Glutamatergic neuron (in vitro differentiated cells): Measurements from ENCODE around the gene MASP1. TPM values are rescaled to one million over a fixed set of nuclear protein-coding genes. Genes with fewer than 3 reads are reported as not detected.
"Not testable (repeated sequence)": the region's sequence is repeated elsewhere in the genome, so short reads cannot be mapped to it uniquely, and the experiment has no call there.

ENCODE experiments used
- DNase-seq: peaks from one replicate; pipeline ENCODE4 v3.0.0; 2022
- H3K27ac Mint-ChIP-seq: one replicate; pipeline ENCODE4 v1.8.0; 2020; ENCODE audit warnings: mild to moderate bottlenecking, mixed read lengths, inconsistent platforms; ENCODE audit not compliant: unreplicated experiment
- H3K27me3 Mint-ChIP-seq: one replicate; pipeline ENCODE4 v1.8.0; 2020; ENCODE audit warnings: mild to moderate bottlenecking, moderate library complexity, mixed read lengths, inconsistent platforms; ENCODE audit not compliant: unreplicated experiment
- H3K36me3 Mint-ChIP-seq: one replicate; pipeline ENCODE4 v1.8.0; 2020; ENCODE audit warnings: mild to moderate bottlenecking, mixed read lengths, inconsistent platforms; ENCODE audit not compliant: unreplicated experiment
- H3K4me1 Mint-ChIP-seq: one replicate; pipeline ENCODE4 v1.8.0; 2020; ENCODE audit warnings: mild to moderate bottlenecking, low read depth, mixed read lengths, inconsistent platforms; ENCODE audit not compliant: unreplicated experiment
- H3K4me3 Mint-ChIP-seq: one replicate; pipeline ENCODE4 v1.8.0; 2020; ENCODE audit warnings: mild to moderate bottlenecking, mixed read lengths, inconsistent platforms; ENCODE audit not compliant: unreplicated experiment
- H3K9me3 Mint-ChIP-seq: one replicate; pipeline ENCODE4 v1.8.0; 2020; ENCODE audit warnings: mild to moderate bottlenecking, moderate library complexity, mixed read lengths, inconsistent platforms; ENCODE audit not compliant: unreplicated experiment
- total RNA-seq: library from RNA; stranded (reverse); fragmentation: NEBNext Ultra II Directional; extraction: Animal tissue kit (Norgen Biotek cat#: 25700); gene quantifications from one replicate; pipeline ENCODE4 v1.2.1, GENCODE V29; 2021; ENCODE audit not compliant: unreplicated experiment
- TF ChIP-seq, protein P1 (sequence below): fragments of 200-600 bp; sonication (generic); IDR thresholded peaks from one replicate; pipeline ENCODE4 v1.5.0; 2021; ENCODE audit not compliant: partially characterized antibody, unreplicated experiment

MASP1 gene
- total RNA-seq, 1 donor from 2014 or later: 1.7 TPM

DNA sequence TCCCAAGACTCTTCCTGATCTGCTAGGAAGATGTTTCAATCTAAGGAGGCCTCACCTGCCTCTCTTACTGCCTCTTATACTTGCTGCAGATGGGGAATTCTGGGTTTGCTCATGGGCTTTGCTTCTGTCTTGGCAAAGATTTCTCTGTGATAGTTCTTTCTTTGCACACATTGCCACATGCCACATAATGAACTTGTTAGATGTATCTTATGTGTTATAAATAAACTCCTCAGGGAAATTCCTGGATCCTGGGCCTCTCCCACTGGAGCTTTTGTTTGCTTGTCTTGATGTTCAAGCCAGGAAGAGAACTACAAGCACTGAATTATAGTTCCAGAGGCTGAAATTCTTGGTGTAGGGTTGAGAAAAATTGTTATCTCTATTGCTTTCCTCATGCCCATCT lies 82.0 kb downstream of the MASP1 start:
- TF ChIP-seq, protein P1, sequence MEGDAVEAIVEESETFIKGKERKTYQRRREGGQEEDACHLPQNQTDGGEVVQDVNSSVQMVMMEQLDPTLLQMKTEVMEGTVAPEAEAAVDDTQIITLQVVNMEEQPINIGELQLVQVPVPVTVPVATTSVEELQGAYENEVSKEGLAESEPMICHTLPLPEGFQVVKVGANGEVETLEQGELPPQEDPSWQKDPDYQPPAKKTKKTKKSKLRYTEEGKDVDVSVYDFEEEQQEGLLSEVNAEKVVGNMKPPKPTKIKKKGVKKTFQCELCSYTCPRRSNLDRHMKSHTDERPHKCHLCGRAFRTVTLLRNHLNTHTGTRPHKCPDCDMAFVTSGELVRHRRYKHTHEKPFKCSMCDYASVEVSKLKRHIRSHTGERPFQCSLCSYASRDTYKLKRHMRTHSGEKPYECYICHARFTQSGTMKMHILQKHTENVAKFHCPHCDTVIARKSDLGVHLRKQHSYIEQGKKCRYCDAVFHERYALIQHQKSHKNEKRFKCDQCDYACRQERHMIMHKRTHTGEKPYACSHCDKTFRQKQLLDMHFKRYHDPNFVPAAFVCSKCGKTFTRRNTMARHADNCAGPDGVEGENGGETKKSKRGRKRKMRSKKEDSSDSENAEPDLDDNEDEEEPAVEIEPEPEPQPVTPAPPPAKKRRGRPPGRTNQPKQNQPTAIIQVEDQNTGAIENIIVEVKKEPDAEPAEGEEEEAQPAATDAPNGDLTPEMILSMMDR: no peak
- no peak overlapping the region for H3K27ac Mint-ChIP-seq
- H3K36me3 Mint-ChIP-seq: peaks cover 20% of the 10 kb centered on the region
- H3K27me3 Mint-ChIP-seq: peaks cover 4% of the 10 kb centered on the region
- H3K4me3 Mint-ChIP-seq: no peak overlapping the region
- no peak for DNase-seq
- H3K4me1 Mint-ChIP-seq: no peaks in the 10 kb centered on the region
- peaks cover 11% of the 10 kb centered on the region for H3K9me3 Mint-ChIP-seq

DNA sequence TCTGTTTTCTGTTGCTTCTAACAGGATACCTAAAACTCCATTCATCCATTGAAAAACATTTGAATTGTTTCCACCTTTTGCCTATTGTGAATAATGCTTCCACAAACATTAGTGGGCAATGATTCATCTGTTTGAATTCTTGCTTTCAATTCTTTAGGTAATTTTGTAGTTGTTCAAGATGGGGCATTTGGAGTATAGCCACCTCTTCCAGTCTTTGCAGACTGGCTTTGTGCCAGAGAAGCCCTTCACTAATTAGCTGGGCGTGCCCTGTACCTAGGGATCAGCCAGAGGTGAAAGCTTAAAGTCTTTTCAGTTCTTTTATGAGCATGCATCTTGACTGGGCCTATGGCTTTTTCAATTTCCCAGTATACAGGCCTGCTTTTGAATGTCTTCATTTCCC lies 83.4 kb downstream of the MASP1 start:
- peaks cover 20% of the 10 kb centered on the region for H3K36me3 Mint-ChIP-seq
- H3K9me3 Mint-ChIP-seq: peaks cover 11% of the 10 kb centered on the region
- no peak overlapping the region for H3K27ac Mint-ChIP-seq
- TF ChIP-seq, protein P1: no peak
- H3K27me3 Mint-ChIP-seq: peaks cover 4% of the 10 kb centered on the region
- no peak for DNase-seq
- no peak overlapping the region for H3K4me3 Mint-ChIP-seq
- no peaks in the 10 kb centered on the region for H3K4me1 Mint-ChIP-seq

DNA sequence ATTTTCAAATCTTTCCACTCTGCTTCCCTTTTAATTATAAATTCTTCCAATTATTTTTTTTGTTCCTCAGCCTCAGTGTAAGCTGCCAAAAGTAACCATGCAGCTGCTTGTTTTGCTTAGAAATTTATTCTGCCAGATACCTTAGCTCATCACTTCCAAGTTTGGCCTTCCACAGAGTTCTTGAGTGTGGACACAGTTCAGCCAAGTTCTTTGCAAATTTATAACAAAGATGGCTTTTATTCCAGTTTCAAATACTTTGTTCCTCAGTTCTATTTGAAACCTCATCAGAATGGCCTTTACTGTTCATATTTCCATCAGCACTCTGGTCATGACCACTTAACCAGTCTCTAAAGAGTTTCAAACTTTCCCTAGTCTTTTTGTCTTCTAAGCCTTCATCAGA lies 83.9 kb downstream of the MASP1 start:
- Mint-ChIP-seq H3K4me1 (no peaks in the 10 kb centered on the region), H3K27ac (no peak overlapping the region), H3K36me3 (peaks cover 20% of the 10 kb centered on the region), H3K27me3 (peaks cover 4% of the 10 kb centered on the region), H3K4me3 (no peak overlapping the region), H3K9me3 (peaks cover 11% of the 10 kb centered on the region)
- TF ChIP-seq, protein P1: no peak
- no peak for DNase-seq

DNA sequence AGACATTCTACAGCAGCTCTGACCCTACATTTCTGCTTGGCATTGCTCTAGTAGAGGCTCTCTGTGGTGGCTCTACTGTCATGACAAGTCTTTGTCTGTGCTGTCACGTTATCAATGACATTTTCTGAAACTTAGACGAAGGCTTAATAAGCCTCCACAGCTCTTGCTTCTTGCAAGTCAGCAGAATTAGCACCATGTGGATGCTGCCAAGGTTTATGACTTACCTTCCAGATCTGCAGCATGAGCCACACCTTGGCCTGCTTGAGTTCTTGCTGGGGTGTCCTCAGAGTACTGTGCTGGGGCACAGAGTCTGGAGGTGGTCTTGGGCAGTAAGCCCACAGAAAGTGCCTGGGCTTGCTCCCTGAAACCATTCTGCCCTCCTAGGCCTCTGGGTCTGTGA lies 84.5 kb downstream of the MASP1 start:
- TF ChIP-seq, protein P1: no peak
- Mint-ChIP-seq H3K36me3 (peaks cover 20% of the 10 kb centered on the region), H3K9me3 (peaks cover 10% of the 10 kb centered on the region), H3K27ac (no peak overlapping the region), H3K4me3 (no peak overlapping the region), H3K4me1 (no peaks in the 10 kb centered on the region), H3K27me3 (peaks cover 4% of the 10 kb centered on the region)
- no peak for DNase-seq

DNA sequence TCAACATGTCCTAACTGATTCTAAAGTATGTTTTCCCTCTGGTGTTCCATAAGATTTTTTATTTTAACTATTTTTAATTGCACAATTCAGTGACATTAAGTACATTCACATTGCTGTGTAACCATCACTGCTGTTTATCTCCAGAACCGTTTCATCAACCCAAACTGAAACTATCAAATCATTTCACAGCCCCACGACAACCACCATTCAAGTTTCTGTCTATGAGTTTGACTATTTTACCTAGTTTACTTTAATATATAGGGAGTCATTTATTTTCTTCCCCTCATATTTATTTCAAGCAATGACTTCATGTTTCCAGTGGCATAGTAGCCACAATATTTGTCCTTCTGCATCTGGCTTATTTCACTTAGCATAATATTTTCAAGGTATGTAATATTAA lies 85.9 kb downstream of the MASP1 start:
- no peaks in the 10 kb centered on the region for H3K4me1 Mint-ChIP-seq
- peaks cover 5% of the 10 kb centered on the region for H3K9me3 Mint-ChIP-seq
- TF ChIP-seq, protein P1: no peak
- DNase-seq: no peak
- H3K27ac Mint-ChIP-seq: no peak overlapping the region
- H3K36me3 Mint-ChIP-seq: peaks cover 20% of the 10 kb centered on the region
- H3K4me3 Mint-ChIP-seq: no peak overlapping the region
- peaks cover 4% of the 10 kb centered on the region for H3K27me3 Mint-ChIP-seq

DNA sequence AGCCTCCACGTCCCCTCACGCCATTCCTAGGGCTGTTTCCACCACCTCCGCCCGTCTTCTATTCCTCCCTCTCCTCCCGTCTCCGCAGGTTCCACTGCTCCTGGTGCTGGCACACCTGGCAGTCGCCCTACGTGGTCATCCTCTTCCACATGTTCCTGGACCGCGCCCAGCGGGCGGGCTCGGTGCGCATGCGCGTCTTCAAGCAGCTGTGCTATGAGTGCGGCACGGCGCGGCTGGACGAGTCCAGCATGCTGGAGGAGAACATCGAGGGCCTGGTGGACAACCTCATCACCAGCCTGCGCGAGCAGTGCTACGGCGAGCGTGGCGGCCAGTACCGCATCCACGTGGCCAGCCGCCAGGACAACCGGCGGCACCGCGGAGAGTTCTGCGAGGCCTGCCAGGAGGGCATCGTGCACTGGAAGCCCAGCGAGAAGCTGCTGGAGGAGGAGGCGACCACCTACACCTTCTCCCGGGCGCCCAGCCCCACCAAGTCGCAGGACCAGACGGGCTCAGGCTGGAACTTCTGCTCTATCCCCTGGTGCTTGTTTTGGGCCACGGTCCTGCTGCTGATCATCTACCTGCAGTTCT lies 92.0 kb downstream of the MASP1 start:
- not testable (repeated sequence) for H3K27me3 Mint-ChIP-seq, H3K9me3 Mint-ChIP-seq, H3K36me3 Mint-ChIP-seq, H3K27ac Mint-ChIP-seq, H3K4me1 Mint-ChIP-seq, DNase-seq, H3K4me3 Mint-ChIP-seq
